ENCODE data around the gene CCDC146. TPM values are rescaled to one million over a fixed set of nuclear protein-coding genes. Genes with fewer than 3 reads are reported as not detected.
A peak's percentile ranks its signal among the peaks of the same experiment; 100 is the strongest.

CCDC146 gene
- total RNA-seq, 1 experiment from 2014 or later = 1.9 TPM

DNA sequence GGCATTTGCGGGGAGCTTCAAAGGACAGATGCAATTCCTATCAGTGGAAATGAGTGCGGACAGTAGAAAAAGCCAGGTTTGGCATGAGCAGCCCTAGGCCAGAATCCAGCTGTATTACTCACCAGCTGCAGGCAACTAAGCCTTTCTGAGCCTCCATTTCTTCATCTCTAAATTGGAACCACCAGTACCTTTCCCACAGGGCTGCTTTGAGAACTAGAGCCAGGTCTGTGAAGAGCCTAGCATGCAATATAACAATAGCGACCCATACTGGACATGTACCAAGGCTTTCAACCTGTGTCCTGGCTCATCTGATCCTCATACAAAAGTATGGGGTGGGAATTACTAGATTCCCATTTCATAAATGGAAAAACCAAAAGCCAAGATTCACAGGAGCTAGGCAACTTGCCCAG is 192.8 kb downstream of the CCDC146 start:
- Histone ChIP-seq H3K27me3 (replicated peaks) (no peaks in the 10 kb centered on the region), H3K4me3 (no peak overlapping the region), H3K36me3 (no peaks in the 10 kb centered on the region), H3K27ac (no peak overlapping the region), H3K4me1 (replicated peaks) (no peaks in the 10 kb centered on the region), H3K9me3 (replicated peaks) (no peaks in the 10 kb centered on the region)
- no peak for DNase-seq (ENCODE audit: low read depth in 1 of 2, low spot score in 2 of 2)

DNA sequence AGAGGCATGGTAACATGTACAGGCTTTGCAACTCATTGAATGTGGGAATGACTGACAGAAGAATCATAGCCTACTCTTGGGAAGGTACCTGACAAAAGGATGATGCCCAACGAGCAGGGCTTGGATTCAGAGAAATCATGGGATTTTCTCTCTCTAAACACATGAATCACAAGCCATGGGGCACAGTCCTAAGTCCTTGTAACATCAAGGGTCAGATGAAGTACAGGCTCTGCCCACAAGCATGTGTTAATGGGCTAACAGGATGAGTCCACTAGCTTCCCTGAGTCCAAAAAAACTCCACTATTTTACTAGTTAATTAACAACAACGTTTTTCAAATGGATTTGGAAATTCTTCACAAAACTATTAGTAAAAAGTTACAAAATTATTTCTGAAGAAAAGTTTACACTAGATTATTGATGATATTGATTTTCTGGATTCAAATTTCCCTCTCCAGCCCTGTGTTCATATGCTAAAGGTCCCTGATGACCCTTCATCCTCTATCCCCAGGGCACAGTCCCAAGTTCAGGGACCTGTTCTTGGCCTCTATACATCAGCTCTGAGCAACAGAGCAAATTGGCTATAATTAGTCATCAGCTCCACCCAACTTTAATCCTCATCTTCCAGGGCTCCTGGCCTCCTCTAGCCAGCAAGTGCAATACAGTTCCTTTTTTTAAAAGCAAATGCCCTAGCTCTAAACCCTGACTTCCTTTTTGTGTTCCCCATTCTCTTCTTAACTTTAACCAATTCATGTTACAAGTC is 194.0 kb downstream of the CCDC146 start:
- Histone ChIP-seq H3K27me3 (replicated peaks) (no peaks in the 10 kb centered on the region), H3K4me1 (replicated peaks) (no peaks in the 10 kb centered on the region), H3K4me3 (no peak overlapping the region), H3K36me3 (no peaks in the 10 kb centered on the region), H3K9me3 (replicated peaks) (no peaks in the 10 kb centered on the region), H3K27ac (no peak overlapping the region)
- DNase-seq (ENCODE audit: low read depth in 1 of 2, low spot score in 2 of 2) = no peak

DNA sequence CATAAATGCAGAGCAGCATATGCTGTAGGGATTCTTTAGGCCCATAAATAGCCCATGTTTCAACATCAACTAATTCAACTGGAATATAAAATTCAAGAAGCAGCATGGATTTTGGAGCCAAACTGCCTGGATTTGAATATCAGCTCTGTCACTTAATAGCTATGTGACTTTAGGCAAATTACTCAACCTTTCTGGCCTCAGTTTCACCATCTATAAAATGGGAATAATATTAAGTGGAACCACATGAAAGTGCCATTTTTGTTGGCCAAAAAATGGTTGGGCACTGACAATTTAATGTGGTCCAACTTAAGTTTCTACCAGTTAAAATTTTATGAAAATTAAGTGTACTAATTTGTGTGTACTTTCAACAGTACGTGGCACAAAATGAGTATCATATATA is 195.6 kb downstream of the CCDC146 start:
- H3K4me3 ChIP-seq = no peak overlapping the region
- DNase-seq (ENCODE audit: low read depth in 1 of 2, low spot score in 2 of 2) = no peak
- H3K27me3 ChIP-seq (replicated peaks) = no peaks in the 10 kb centered on the region
- no peak overlapping the region for H3K27ac ChIP-seq
- no peaks in the 10 kb centered on the region for H3K36me3 ChIP-seq
- H3K4me1 ChIP-seq (replicated peaks) = no peaks in the 10 kb centered on the region
- no peaks in the 10 kb centered on the region for H3K9me3 ChIP-seq (replicated peaks)

DNA sequence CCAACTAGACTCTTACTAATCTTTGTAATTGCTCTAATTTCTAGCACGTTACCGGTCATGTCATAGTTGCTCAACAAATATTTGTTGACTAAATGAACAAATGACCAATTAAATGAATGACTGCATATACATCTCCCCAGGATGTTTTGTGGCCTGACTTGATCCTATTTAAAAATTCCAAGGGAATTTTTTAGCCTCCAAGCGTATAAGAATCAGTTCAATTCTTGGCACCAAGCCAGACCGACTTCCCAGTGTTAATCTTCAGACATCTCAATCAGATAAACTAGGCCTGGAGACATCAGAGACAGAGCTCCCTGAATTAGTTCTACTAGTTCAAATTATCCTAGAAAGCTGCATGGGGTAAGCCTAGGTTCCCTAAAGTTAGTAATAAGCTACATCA is 197.7 kb downstream of the CCDC146 start:
- H3K4me3 ChIP-seq = no peak overlapping the region
- H3K4me1 ChIP-seq (replicated peaks) = no peaks in the 10 kb centered on the region
- H3K36me3 ChIP-seq = no peaks in the 10 kb centered on the region
- H3K27ac ChIP-seq = no peak overlapping the region
- DNase-seq (ENCODE audit: low read depth in 1 of 2, low spot score in 2 of 2) = no peak
- no peaks in the 10 kb centered on the region for H3K27me3 ChIP-seq (replicated peaks)
- H3K9me3 ChIP-seq (replicated peaks) = no peaks in the 10 kb centered on the region

DNA sequence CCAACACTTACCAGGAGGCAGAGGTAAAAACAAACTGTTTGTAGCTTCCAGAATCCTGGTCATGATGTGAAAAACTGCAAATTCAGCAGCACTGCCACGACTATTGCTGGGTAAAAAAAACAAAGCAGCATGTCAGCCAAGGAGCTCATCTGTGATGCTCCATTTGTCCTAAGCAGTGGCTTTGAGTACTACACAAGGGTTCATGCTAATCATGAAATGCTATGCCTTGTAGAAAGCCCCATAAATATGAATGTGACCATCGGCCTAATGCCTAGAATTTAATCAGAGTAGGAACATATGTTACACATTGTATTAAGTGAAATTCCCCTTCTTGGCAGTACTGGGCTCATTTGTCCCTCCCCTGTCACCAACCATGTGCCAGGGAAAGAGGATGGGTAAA is 198.3 kb downstream of the CCDC146 start:
- no peak overlapping the region for H3K27ac ChIP-seq
- no peak for DNase-seq (ENCODE audit: low read depth in 1 of 2, low spot score in 2 of 2)

DNA sequence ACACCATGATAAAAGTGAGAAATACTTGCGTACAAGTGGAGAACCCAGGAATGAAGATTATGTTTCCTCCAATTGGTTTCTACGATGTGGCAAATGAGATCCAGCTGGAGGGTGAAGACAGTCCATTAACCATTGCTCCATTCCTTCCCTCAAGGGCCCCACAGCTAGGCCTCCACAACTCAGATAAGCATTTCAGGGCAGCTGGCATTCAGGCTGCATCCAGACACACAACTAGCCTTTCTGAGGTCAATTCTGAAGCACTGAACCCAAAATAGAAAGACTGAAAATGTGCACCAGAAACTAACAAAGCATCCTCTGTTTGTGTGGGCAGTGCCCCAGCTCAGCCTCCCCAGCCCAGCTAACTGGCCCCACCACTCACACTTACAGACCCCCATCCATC is 198.9 kb downstream of the CCDC146 start:
- peaks cover 6% of the 10 kb centered on the region for H3K4me1 ChIP-seq (replicated peaks)
- no peaks in the 10 kb centered on the region for H3K27me3 ChIP-seq (replicated peaks)
- no peak overlapping the region for H3K4me3 ChIP-seq
- H3K9me3 ChIP-seq (replicated peaks) = no peaks in the 10 kb centered on the region
- no peaks in the 10 kb centered on the region for H3K36me3 ChIP-seq
- DNase-seq (ENCODE audit: low read depth in 1 of 2, low spot score in 2 of 2) = no peak
- no peak overlapping the region for H3K27ac ChIP-seq

More for the DNA sequence above, 198.3 kb downstream of the CCDC146 start:
- Histone ChIP-seq H3K4me1 (replicated peaks) (peaks cover under 1% of the 10 kb centered on the region; the same call in 1 of the 2 replicates), H3K36me3 (no peaks in the 10 kb centered on the region), H3K27me3 (replicated peaks) (no peaks in the 10 kb centered on the region), H3K9me3 (replicated peaks) (no peaks in the 10 kb centered on the region), H3K4me3 (no peak overlapping the region)

DNA sequence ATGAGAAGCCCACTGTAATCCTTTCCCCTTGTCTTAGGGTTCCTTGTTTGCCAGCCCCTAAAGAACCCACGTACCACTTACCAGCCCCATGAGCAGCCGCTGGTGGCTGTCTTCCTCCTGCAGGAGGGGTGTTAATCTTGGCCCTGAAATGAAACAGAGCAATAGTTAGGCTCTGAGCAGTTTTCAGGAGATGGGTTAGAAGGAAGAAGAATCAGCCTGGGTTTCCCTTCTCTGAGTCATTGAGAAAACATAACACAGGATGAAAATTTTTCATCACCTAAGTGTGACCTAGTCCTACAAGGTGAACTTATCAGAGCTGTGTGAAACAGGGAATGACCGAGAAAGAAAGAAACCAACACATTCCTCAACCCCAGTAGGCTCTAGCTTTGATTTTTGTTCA is 203.7 kb downstream of the CCDC146 start:
- Histone ChIP-seq H3K27ac (no peak overlapping the region), H3K4me3 (no peak overlapping the region), H3K36me3 (no peaks in the 10 kb centered on the region), H3K4me1 (replicated peaks) (peaks cover 43% of the 10 kb centered on the region), H3K27me3 (replicated peaks) (no peaks in the 10 kb centered on the region), H3K9me3 (replicated peaks) (no peaks in the 10 kb centered on the region)
- DNase-seq (ENCODE audit: low read depth in 1 of 2, low spot score in 2 of 2) = no peak

DNA sequence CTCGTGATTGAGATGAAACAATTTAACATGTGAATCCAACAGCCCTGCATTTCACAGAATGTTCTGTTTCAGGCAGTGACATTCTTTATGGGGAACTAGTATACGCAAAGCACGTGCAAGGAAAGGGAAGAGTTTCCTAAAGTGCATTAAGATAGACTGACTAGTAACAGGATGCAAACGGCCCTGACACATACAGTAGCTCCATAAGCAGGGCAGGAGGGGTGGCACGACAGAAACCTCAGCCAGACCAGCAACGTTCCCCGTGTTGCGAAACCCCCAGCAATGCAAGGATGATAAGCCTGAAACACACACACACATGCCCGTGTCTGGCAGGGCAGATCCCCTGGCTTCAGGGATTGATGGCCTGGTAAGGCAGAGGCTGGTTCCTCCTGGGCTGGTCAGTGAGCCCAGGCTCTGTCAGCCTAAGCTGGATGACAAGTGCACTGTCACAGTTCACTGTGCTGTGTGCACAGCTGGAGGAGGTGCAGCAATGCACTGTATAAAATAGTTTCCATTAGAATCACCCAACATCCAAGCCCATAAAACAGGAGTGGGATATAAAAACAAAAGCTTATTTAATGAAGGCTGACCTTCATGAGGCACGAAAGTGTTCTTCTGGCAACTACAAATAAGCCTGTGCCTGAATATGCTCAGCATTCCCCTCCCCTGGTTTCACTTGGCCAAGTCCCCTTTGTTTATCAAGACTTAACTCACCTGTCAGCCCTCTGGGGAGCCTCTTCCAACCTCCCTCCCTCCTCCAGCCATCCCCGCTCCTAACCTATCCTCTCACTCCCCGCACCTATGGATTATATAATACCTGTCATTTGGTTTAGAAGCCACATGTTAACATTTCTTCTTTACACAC is 204.9 kb downstream of the CCDC146 start:
- no peak for DNase-seq (ENCODE audit: low read depth in 1 of 2, low spot score in 2 of 2)
- Histone ChIP-seq H3K36me3 (no peaks in the 10 kb centered on the region), H3K9me3 (replicated peaks) (no peaks in the 10 kb centered on the region), H3K27ac (no peak overlapping the region), H3K27me3 (replicated peaks) (no peaks in the 10 kb centered on the region), H3K4me1 (replicated peaks) (peaks cover 47% of the 10 kb centered on the region), H3K4me3 (no peak overlapping the region)

DNA sequence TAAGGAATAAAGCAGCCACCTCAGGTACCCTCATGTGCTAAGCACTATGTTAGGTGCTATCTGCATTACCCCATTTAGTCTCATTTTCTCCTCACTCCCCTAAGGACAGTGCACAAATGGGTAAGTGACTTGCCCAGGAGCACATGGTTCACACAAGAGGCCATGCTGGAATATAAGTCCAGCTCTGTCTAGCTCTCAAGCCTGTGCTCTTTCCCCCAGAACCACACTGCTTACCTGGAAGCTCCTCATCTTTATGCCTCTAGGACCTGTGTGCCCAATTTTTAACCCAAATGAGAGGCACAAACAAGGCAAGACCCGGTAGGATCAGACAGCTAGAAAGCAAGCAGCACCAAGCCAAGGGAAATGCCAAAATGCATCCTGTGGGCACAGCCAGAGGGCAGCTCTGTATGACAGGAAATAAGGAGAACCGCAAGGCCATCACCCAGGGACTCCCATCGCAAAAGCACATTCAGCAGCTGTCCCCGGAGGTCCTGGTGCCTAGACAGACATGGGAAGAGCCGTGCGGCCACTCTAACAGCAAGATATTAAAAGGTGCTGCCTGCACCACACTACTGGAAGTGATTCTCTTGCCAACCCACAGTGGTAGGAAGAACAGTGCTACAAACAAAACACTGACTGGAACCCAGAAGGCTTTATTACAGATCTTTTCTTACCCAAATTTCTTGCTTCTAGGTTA is 205.7 kb downstream of the CCDC146 start:
- peaks cover 47% of the 10 kb centered on the region for H3K4me1 ChIP-seq (replicated peaks)
- H3K9me3 ChIP-seq (replicated peaks) = no peaks in the 10 kb centered on the region
- DNase-seq (ENCODE audit: low read depth in 1 of 2, low spot score in 2 of 2) = no peak

DNA sequence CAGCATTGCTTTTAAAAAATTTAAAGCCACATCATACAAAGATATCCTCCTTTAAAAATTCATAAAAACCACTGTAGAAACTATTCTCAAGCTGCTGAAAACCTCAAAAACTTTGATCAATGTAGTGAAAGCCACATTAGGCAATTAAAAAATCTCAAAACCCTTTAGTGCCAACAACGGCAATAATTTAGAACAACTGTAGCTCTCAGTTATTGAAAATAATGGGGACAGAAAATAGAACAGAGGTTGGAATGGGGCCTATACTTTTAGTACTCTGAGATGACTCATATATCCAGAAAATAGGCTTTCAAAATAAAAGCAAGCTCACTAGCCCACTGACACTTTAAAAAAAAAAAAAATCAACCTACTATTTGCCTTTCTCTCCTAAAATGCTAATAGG is 206.3 kb downstream of the CCDC146 start:
- Histone ChIP-seq H3K36me3 (no peaks in the 10 kb centered on the region), H3K27me3 (replicated peaks) (no peaks in the 10 kb centered on the region), H3K4me1 (replicated peaks) (peaks cover 47% of the 10 kb centered on the region), H3K27ac (peak overlapping the region; percentile 40), H3K4me3 (no peak overlapping the region), H3K9me3 (replicated peaks) (no peaks in the 10 kb centered on the region)
- no peak for DNase-seq (ENCODE audit: low read depth in 1 of 2, low spot score in 2 of 2)

More for the DNA sequence above, 205.7 kb downstream of the CCDC146 start:
- H3K27ac ChIP-seq = peak overlapping the region; percentile 40
- no peaks in the 10 kb centered on the region for H3K27me3 ChIP-seq (replicated peaks)
- H3K4me3 ChIP-seq = no peak overlapping the region
- H3K36me3 ChIP-seq = no peaks in the 10 kb centered on the region

DNA sequence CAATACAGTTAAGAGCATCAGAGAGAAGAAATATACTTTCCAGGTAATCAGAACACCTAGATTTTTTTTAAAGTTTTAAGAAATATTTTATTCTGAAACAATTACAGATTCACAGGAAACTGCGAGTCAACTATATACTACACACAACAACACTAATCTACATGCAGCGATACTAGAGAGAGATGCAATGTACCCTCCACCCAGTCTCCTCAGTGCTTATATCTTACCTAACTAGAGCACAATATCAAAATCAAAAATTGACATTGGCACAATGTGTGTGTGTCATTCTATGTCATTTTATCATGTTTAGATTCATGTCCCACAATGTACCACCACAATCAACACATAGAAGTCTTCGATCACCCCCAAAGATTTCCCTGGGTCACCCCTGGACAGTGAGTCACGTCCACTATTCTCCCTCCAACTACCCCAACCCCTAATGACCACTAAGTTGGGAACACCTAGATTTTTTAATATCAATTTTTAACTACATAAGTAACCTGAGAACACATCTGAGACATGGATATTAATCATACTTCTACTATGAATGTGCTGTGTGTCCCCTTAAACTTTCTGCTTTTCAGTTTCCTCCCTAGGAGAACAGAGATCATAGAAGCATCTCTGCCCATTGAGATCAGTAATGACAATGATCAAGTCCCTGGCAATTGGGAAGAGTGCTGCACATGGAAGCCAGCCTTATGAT is 207.2 kb downstream of the CCDC146 start:
- H3K9me3 ChIP-seq (replicated peaks) = no peaks in the 10 kb centered on the region
- no peaks in the 10 kb centered on the region for H3K36me3 ChIP-seq
- DNase-seq (ENCODE audit: low read depth in 1 of 2, low spot score in 2 of 2) = no peak
- H3K27me3 ChIP-seq (replicated peaks) = no peaks in the 10 kb centered on the region
- H3K27ac ChIP-seq = no peak overlapping the region
- H3K4me1 ChIP-seq (replicated peaks) = peaks cover 47% of the 10 kb centered on the region
- H3K4me3 ChIP-seq = no peak overlapping the region

DNA sequence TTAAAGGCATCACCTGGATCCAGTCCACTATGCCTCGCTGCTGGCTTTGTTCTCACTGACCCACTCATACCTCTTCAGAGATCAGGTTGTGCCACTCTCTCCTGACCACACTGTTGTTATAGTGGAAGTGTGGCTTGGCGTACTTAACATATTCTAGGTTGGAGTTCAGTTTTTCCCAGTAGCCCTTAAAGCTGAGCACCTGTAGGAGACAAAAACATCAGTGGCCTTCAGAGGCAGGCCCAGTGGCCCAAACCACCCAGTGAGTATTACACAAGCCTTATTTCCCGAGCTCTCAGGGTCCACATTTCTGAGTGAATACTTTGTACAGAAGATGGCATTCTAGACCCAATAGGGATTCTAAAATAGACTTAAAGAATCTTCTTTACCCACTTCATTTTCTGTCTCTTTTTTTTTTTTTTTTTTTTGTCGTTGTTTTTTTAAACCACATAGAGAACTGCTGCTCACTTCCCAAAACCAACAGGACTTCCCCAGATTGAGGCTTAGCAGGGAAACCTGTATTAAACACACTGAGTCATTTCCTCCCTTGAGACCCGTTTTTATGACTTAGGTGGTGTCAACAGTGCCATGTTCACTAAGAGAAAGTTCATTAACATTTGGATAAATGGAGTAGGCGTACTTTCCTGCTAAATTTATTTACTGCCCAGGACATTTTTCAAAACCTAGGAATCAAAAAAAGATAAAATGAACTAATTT is 207.9 kb downstream of the CCDC146 start:
- no peak overlapping the region for H3K27ac ChIP-seq
- peaks cover 47% of the 10 kb centered on the region for H3K4me1 ChIP-seq (replicated peaks)
- no peaks in the 10 kb centered on the region for H3K36me3 ChIP-seq
- H3K4me3 ChIP-seq = no peak overlapping the region
- DNase-seq (ENCODE audit: low read depth in 1 of 2, low spot score in 2 of 2) = peak in 1 of 2 experiments; percentile 28
- no peaks in the 10 kb centered on the region for H3K9me3 ChIP-seq (replicated peaks)
- H3K27me3 ChIP-seq (replicated peaks) = no peaks in the 10 kb centered on the region

All from SJSA1 (cell line).